GM18861 (cell line): ENCODE results near the gene SCFD1.
"Not testable (repeated sequence)": the region's sequence is repeated elsewhere in the genome, so short reads cannot be mapped to it uniquely, and the experiment has no call there.

Experiments
- ATAC-seq: cut with Tn5 transposase; IDR thresholded peaks from one replicate; pipeline ENCODE4 v1.9.1; 2021; ENCODE audit not compliant: unreplicated experiment

The SCFD1 gene

DNA sequence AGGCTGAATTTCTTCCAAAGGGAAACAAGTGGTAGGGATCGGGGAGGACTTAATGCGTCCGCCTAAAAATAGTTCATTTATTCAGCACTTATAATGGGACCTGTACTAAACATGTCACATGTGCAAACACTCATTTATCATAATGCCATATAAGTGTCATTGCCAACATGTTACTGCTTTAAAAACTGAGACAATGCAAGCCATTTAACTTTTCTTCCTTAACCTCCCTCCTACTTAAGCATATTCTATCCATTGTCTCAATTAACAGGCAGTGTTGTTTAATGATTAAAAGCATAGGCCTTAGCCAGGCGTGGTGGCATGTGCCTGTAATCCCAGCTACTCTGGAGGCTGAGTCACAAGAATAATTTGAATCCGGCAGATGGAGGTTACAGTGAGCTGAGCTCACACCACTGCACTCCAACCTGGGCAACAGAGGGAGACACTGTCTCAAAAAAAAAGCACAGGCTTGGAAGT is 13.5 kb upstream of the SCFD1 start:
- no peak for ATAC-seq

- ATAC-seq, result no peak
These were observed 11.3 kb upstream of the SCFD1 start for GRCh38 chr14:30610787-30611343.

GRCh38 chr14:30614155-30614554 is 8.0 kb upstream of the SCFD1 start:
- no peak for ATAC-seq

- peak; percentile 53 for ATAC-seq
These were observed 1.9 kb upstream of the SCFD1 start for GRCh38 chr14:30620178-30620577.

DNA sequence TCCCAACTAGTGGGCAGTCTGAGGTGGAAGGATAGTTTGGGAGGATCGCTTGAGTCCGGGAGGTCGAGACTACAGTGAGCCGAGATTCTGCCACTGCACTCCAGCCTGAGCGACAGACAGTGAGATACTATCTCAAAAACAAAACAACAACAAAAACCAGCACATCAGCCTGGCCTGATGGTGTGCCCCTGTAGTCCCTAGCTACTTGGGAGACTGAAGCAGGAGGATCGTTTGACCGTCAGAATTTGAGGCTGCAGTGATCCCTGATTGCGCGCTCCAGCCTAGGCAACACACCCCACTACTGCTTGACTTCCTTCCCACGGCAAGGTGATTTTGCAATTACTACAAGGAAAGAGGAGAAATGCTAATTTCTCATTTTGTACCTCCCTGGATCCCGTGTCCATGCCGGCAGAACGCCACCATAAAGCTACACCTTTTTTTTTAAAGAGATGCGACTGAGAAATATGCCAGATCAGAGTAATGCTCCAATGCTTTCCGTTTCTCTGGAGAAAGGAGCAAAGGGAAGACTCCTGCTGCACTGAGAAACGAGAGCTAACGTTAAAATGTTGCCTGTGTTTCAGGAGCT is 672 bp upstream of the SCFD1 start:
- peak; percentile 3 for ATAC-seq

DNA sequence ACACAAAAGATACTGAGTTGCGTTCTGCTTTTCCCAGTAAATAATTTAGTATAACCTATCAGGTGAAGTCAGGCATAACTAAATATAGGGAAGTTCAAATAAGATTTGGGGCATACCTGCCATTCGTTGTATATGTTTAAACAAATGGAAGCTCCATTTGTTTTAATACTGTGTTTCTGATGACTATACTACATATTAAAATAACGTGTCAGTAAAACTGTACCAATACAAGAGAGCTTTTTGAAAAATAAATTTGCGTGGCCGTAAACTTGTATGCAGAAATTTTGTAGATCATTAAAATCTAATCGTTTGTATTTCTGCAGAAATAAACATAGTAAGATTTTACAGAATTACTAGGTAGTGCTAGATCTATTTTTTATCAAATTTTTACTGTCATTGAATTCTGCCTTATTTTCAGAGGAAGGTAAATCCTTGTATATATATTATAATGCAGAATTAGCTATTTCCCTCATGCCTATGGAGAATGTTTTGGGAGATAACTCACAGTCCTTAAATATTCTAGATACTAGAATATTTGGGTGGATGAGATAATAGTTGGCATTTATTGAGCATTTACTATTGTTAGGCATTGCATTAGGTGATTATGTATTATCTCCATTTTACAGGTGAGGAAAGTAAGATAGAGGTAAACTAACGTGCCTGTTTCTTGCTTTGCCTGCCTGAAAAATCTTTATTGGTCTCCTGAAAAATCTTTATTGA is 1.5 kb downstream of the SCFD1 start:
- no peak for ATAC-seq

- ATAC-seq, result no peak
These were observed 2.0 kb downstream of the SCFD1 start for GRCh38 chr14:30624132-30624423.

GRCh38 chr14:30625533-30625932 is 3.4 kb downstream of the SCFD1 start:
- ATAC-seq, result no peak

DNA sequence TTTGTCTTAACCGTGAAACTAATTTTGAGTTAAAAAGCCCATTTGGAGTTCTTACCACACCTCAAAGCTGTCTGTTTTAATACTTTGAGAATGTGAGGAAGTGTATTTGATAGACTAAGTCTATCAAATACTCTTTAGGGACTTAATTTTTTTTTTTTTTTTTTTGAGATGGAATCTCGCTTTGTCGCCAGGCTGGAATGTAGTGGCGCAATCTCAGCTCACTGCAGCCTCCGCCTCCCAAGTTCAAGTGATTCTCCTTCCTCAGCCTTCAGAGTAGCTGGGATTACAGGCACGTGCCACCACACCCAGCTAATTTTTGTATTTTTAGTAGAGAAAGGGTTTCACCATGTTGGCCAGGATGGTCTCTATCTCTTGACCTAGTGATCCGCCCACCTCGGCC is 7.3 kb downstream of the SCFD1 start:
- not testable (repeated sequence) for ATAC-seq

DNA sequence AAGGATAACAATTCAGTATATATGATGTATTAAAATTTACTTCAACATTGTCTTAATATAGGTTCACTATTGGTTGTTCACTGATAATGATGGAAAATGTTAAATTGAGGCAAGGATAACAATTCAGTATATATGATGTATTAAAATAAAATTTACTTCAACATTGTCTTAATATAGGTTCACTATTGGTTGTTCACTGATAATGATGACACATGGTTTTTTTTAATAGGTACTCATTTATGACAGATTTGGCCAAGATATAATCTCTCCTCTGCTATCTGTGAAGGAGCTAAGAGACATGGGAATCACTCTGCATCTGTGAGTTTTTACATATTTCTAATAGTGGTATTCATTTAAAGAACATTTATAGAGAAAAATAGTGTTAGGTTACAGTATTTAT is 8.1 kb downstream of the SCFD1 start:
- ATAC-seq, result no peak

GRCh38 chr14:30632730-30633129 is 10.6 kb downstream of the SCFD1 start:
- no peak for ATAC-seq

DNA sequence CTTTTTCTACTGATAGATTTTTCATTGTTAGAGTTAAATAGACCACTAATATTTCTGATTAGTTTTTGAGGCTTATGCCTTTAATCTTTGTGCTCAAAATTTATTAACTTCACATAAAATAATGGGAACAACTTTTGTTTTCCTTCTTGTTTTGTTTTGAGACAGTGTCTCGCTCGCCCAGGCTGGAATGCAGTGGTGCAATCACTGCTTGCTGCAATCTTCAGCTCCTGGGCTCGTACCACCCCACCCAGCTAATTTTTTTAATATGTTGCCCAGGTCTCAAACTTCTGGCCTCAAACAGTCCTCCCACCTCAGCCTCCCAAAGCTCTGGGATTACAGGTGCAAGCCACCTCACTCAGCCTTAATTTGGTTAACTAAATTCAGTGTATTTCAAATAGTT is 16.8 kb downstream of the SCFD1 start:
- ATAC-seq, result no peak

GRCh38 chr14:30641207-30641606 is 19.1 kb downstream of the SCFD1 start:
- no peak for ATAC-seq

- not testable (repeated sequence) for ATAC-seq
These were observed 22.3 kb downstream of the SCFD1 start for GRCh38 chr14:30644462-30644861.

DNA sequence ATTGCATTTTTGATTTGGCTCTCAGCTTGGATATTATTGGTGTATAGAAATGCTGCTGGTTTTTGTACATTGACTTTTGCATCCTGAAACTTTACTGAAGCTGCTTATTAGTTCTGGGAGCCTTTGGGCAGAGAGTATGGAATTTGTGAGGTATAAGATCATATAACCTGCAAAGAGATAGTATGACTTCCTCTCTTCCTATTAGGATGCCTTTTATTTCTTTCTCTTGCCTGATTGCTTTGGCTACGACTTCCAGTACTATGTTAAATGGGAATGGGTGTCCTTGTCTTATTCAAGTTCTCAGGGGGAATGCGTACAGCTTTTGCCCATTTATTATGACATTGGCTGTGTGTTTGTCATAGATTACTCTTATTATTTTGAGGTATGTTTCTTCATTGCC is 23.5 kb downstream of the SCFD1 start:
- ATAC-seq, result no peak

DNA sequence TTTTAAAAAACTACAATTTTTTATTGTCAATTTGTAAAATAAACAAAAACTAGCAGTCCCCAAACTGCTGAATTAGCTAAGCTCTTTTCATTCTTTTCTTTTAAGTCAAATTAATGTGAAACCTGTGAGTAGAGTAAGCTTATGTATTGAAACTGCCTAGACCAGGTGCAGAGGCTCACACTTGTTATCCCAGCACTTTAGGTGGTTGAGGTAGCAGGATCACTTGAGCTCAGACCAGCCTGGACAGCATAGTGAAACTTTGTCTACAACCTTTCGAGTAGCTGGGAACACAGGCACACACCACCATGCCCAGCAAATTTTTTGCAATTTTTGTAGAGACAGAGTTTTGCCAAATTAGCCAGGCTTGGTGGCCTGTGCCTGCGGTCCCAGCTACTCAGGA is 26.4 kb downstream of the SCFD1 start:
- no peak for ATAC-seq

- no peak for ATAC-seq
These were observed 29.8 kb downstream of the SCFD1 start for GRCh38 chr14:30651937-30652336.

- ATAC-seq, result no peak
These were observed 33.0 kb downstream of the SCFD1 start for GRCh38 chr14:30655124-30655523.

- no peak for ATAC-seq
These were observed 33.5 kb downstream of the SCFD1 start for GRCh38 chr14:30655658-30656057.

DNA sequence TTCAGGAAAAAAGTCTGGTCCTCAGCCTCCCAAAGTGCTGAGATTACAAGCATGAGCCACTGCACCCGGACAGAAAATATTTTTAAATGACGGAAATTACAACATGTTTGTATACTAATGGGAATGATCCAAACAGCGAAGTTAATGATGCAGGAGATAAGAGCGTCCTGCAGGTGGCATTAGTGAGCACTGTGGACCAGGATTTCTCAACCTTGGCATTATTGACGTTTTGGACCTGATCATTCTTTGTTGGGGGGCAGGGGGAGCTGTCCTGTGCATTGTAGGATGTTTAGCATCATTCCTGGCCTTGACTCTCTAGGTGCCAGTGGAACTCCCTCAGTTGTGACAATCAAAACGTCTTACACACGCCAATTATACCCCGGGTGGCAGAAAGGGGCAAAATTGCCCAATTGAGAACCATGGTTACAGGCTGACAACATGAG is 34.1 kb downstream of the SCFD1 start:
- ATAC-seq, result no peak

GRCh38 chr14:30657050-30657449 is 34.9 kb downstream of the SCFD1 start:
- ATAC-seq, result no peak

- no peak for ATAC-seq
These were observed 35.6 kb downstream of the SCFD1 start for GRCh38 chr14:30657606-30658163.
